ENCODE measurements around the gene CNTNAP2. TPM values are rescaled to one million over a fixed set of nuclear protein-coding genes. Genes with fewer than 3 reads are reported as not detected.

Gene CNTNAP2
- total and polyA plus RNA-seq, 4 donors, result 0.14 to 2.3 (median 1.1) TPM

DNA sequence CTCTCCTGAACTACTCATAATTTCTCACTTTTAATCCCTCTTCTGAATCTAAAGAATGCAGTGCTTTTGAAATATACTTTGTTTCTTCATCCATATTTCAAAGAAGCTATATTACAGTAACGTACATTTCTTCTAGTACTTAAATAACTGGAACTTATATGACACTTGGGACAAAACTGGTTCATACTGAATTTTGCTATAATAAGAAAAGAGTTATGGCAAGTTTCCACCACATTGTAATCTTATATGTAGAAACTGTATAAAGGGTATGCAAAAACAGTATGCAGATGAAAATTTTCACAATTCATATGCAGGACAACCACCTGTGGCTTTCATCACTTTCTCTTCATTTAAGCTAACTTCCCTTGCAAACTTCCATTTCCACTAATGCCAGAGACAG lies 785.7 kb downstream of the CNTNAP2 start:
- Histone ChIP-seq H3K9me3 (ENCODE audit: control insufficient read depth in 4 of 4, low read length in 3 of 4) (no peaks in the 10 kb centered on the region), H3K4me3 (ENCODE audit: low read depth in 1 of 3, low read length in 3 of 3) (no peak overlapping the region), H3K4me1 (ENCODE audit: control insufficient read depth in 4 of 4, insufficient read depth in 4 of 4, low read length in 3 of 4) (no peaks in the 10 kb centered on the region), H3K27ac (ENCODE audit: low read depth in 1 of 2, low read length in 2 of 2) (no peak overlapping the region), H3K9ac (ENCODE audit: low read depth in 1 of 2, low read length in 2 of 2) (no peak overlapping the region), H3K36me3 (ENCODE audit: control insufficient read depth in 4 of 4, insufficient read depth in 3 of 4, low read depth in 1 of 4, low read length in 3 of 4) (no peaks in the 10 kb centered on the region), H3K27me3 (ENCODE audit: control insufficient read depth in 4 of 4, insufficient read depth in 4 of 4, low read length in 3 of 4) (no peaks in the 10 kb centered on the region)
- no peak for DNase-seq (ENCODE audit: low spot score)
- TF ChIP-seq FOXA1 (IDR thresholded peaks at IDR 0.05) (no peak), RAD21 (IDR thresholded peaks at IDR 0.05) (no peak), HNF4A (conservative IDR thresholded peaks at IDR 0.05) (no peak), RXRA (IDR thresholded peaks at IDR 0.05) (no peak), FOXA2 (IDR thresholded peaks at IDR 0.05) (no peak), JUND (IDR thresholded peaks at IDR 0.05) (no peak), SP1 (IDR thresholded peaks at IDR 0.05) (no peak), HNF4G (IDR thresholded peaks at IDR 0.05) (no peak), TAF1 (conservative IDR thresholded peaks at IDR 0.05) (no peak), NR2F2 (IDR thresholded peaks at IDR 0.05) (no peak), YY1 (IDR thresholded peaks at IDR 0.05) (no peak), GABPA (IDR thresholded peaks at IDR 0.05 in 1 of 2, conservative IDR thresholded peaks at IDR 0.05 in 1 of 2) (no peak), EGR1 (IDR thresholded peaks at IDR 0.05; ENCODE audit: low read depth in 2 of 2) (no peak)
- TF ChIP-seq, protein P1, sequence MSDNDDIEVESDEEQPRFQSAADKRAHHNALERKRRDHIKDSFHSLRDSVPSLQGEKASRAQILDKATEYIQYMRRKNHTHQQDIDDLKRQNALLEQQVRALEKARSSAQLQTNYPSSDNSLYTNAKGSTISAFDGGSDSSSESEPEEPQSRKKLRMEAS (IDR thresholded peaks at IDR 0.05), result no peak
- TF ChIP-seq, protein P2, sequence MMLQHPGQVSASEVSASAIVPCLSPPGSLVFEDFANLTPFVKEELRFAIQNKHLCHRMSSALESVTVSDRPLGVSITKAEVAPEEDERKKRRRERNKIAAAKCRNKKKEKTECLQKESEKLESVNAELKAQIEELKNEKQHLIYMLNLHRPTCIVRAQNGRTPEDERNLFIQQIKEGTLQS (IDR thresholded peaks at IDR 0.05), result no peak
- TF ChIP-seq, protein P3, sequence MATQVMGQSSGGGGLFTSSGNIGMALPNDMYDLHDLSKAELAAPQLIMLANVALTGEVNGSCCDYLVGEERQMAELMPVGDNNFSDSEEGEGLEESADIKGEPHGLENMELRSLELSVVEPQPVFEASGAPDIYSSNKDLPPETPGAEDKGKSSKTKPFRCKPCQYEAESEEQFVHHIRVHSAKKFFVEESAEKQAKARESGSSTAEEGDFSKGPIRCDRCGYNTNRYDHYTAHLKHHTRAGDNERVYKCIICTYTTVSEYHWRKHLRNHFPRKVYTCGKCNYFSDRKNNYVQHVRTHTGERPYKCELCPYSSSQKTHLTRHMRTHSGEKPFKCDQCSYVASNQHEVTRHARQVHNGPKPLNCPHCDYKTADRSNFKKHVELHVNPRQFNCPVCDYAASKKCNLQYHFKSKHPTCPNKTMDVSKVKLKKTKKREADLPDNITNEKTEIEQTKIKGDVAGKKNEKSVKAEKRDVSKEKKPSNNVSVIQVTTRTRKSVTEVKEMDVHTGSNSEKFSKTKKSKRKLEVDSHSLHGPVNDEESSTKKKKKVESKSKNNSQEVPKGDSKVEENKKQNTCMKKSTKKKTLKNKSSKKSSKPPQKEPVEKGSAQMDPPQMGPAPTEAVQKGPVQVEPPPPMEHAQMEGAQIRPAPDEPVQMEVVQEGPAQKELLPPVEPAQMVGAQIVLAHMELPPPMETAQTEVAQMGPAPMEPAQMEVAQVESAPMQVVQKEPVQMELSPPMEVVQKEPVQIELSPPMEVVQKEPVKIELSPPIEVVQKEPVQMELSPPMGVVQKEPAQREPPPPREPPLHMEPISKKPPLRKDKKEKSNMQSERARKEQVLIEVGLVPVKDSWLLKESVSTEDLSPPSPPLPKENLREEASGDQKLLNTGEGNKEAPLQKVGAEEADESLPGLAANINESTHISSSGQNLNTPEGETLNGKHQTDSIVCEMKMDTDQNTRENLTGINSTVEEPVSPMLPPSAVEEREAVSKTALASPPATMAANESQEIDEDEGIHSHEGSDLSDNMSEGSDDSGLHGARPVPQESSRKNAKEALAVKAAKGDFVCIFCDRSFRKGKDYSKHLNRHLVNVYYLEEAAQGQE (IDR thresholded peaks at IDR 0.05), result no peak
- TF ChIP-seq, protein P4, sequence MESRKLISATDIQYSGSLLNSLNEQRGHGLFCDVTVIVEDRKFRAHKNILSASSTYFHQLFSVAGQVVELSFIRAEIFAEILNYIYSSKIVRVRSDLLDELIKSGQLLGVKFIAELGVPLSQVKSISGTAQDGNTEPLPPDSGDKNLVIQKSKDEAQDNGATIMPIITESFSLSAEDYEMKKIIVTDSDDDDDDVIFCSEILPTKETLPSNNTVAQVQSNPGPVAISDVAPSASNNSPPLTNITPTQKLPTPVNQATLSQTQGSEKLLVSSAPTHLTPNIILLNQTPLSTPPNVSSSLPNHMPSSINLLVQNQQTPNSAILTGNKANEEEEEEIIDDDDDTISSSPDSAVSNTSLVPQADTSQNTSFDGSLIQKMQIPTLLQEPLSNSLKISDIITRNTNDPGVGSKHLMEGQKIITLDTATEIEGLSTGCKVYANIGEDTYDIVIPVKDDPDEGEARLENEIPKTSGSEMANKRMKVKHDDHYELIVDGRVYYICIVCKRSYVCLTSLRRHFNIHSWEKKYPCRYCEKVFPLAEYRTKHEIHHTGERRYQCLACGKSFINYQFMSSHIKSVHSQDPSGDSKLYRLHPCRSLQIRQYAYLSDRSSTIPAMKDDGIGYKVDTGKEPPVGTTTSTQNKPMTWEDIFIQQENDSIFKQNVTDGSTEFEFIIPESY (IDR thresholded peaks at IDR 0.05), result no peak
- TF ChIP-seq, protein P5, sequence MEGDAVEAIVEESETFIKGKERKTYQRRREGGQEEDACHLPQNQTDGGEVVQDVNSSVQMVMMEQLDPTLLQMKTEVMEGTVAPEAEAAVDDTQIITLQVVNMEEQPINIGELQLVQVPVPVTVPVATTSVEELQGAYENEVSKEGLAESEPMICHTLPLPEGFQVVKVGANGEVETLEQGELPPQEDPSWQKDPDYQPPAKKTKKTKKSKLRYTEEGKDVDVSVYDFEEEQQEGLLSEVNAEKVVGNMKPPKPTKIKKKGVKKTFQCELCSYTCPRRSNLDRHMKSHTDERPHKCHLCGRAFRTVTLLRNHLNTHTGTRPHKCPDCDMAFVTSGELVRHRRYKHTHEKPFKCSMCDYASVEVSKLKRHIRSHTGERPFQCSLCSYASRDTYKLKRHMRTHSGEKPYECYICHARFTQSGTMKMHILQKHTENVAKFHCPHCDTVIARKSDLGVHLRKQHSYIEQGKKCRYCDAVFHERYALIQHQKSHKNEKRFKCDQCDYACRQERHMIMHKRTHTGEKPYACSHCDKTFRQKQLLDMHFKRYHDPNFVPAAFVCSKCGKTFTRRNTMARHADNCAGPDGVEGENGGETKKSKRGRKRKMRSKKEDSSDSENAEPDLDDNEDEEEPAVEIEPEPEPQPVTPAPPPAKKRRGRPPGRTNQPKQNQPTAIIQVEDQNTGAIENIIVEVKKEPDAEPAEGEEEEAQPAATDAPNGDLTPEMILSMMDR (IDR thresholded peaks at IDR 0.05; ENCODE audit: low read depth, low read length, missing input control), result no peak
- 2% methylated on average over 1 of the region's 1 CpG for WGBS
